Retinal pigment epithelial cell (primary cell): ENCODE results near the gene MPHOSPH9.

ENCODE experiments used
- DNase-seq: peaks from one replicate; pipeline ENCODE4 v3.0.0-alpha.2; 2010; ENCODE audit warnings: low read depth
- H3K4me3 ChIP-seq: 2 replicates; pipeline ENCODE4 v1.5.1; 2011; ENCODE audit warnings: mild to moderate bottlenecking, low read length, control low read depth, moderate library complexity
- CTCF ChIP-seq: conservative IDR thresholded peaks from 2 replicates; pipeline ENCODE4 v1.5.1; 2011; ENCODE audit warnings: low read depth, low read length, control low read depth, inconsistent platforms

Gene MPHOSPH9

DNA sequence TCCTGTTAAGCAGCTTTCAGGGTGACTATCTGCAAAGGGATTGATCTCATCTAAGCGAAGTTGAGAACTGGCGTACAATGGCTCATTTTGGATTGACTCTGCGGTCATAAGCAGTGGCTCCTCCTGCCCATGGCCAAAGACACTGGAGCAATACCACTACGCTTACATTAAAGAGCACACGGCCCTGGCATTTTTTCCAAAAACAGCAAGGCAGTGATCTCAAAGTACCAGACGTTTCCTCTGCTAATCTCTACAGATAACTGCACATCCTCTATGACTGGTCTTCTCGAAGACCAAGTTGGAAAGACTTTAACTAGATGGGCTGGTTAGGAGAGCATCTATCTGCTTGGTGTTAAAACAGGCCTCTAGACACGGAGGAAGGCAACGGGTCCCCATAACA is 84.7 kb downstream of the MPHOSPH9 start:
- DNase-seq, result no peak
- no peak for TF ChIP-seq CTCF
- no peak overlapping the region for H3K4me3 ChIP-seq

GRCh38 chr12:123145211-123145610 is 87.7 kb downstream of the MPHOSPH9 start:
- DNase-seq, result no peak
- TF ChIP-seq CTCF, result no peak
- H3K4me3 ChIP-seq, result no peak overlapping the region

DNA sequence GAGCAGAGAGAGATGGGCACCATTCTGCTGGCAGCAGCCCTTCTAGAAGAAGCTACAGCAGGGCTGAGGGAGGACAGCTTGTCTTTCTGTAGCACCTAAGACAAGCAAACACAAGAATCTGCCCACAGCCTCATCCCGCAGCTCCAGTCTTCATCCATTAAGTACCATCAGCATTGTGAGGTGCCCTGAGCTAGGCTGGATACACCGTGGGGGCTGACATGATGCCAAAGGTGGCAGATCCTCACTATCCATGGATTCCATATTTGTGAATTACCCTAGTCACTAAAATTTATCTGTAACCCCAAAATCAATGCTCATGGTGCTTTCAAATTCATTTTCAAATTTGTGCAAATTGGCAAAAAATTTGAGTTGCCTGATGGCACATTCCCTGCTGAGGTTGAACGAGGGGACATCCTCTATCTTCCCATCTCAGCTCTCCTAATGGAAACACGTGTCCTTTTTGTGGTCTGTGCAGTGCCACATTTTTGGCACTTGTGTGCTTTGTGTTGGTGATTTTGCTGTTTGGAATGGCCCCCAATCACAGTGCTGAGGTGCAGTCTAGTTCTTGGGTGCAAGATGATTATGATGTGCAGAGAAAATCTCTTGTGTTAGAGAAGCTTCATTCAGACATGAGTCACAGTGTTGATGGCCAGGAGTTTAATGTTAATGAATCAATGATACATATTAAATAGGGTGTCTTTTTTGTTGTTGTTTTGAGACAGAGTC is 89.0 kb downstream of the MPHOSPH9 start:
- no peak for DNase-seq
- no peak overlapping the region for H3K4me3 ChIP-seq
- TF ChIP-seq CTCF, result no peak

- TF ChIP-seq CTCF, result no peak
- DNase-seq, result peak; percentile 91
- H3K4me3 ChIP-seq, result no peak overlapping the region
Measured at GRCh38 chr12:123142921-123143735, 89.8 kb downstream of the MPHOSPH9 start.

DNA sequence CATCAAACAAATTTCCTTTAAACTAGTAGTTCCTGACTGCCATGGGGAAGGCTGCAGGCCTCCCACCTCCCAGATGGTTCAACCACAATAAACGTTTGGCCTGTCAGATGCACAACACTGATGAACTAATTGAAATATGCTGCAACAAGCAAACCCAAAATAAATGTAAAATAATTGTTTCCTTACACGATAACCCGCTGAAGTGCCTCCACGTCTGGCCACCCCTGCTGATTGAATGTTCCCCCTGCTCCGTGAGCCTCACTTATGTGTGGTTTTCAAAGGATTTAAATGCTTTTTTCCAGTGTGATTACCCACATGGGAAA is 90.5 kb downstream of the MPHOSPH9 start:
- H3K4me3 ChIP-seq, result no peak overlapping the region
- no peak for DNase-seq
- TF ChIP-seq CTCF, result no peak

- peak; percentile 91 for DNase-seq
- TF ChIP-seq CTCF, result no peak
- H3K4me3 ChIP-seq, result peak overlapping the region; percentile 20
Measured at GRCh38 chr12:123141615-123142517, 91.1 kb downstream of the MPHOSPH9 start.
